IPS-15b (cell line): ENCODE data around the gene HOXC6.

ENCODE experiments used
- H3K27me3 ChIP-seq: one replicate; pipeline ENCODE4 v1.6.1; 2013; ENCODE audit warnings: low read length; ENCODE audit not compliant: control insufficient read depth, insufficient read depth
- H3K36me3 ChIP-seq: one replicate; pipeline ENCODE4 v1.6.1; 2013; ENCODE audit warnings: low read length; ENCODE audit not compliant: control insufficient read depth, insufficient read depth
- H3K4me1 ChIP-seq: one replicate; pipeline ENCODE4 v1.6.1; 2013; ENCODE audit warnings: mild to moderate bottlenecking, low read length; ENCODE audit not compliant: control insufficient read depth, insufficient read depth
- H3K4me3 ChIP-seq: one replicate; pipeline ENCODE4 v1.5.1; 2013; ENCODE audit warnings: low read depth, low read length
- H3K9ac ChIP-seq: one replicate; pipeline ENCODE4 v1.6.1; 2013; ENCODE audit warnings: low read depth, mild to moderate bottlenecking, low read length
- H3K9me3 ChIP-seq: one replicate; pipeline ENCODE4 v1.6.1; 2013; ENCODE audit warnings: mild to moderate bottlenecking, low read length; ENCODE audit not compliant: control insufficient read depth, insufficient read depth

HOXC6 gene

GRCh38 chr12:54054742-54055194 lies 26.5 kb downstream of the HOXC6 start:
- H3K4me1 ChIP-seq = peaks cover 18% of the 10 kb centered on the region
- H3K4me3 ChIP-seq = peak overlapping the region; percentile 8
- no peaks in the 10 kb centered on the region for H3K36me3 ChIP-seq
- H3K27me3 ChIP-seq = peaks cover 99% of the 10 kb centered on the region
- no peak overlapping the region for H3K9ac ChIP-seq
- H3K9me3 ChIP-seq = no peaks in the 10 kb centered on the region

- Histone ChIP-seq H3K4me3 (no peak overlapping the region), H3K4me1 (peaks cover 18% of the 10 kb centered on the region), H3K9me3 (no peaks in the 10 kb centered on the region), H3K36me3 (no peaks in the 10 kb centered on the region), H3K27me3 (peaks cover 99% of the 10 kb centered on the region), H3K9ac (no peak overlapping the region)
Observed at GRCh38 chr12:54055552-54055951, 27.3 kb downstream of the HOXC6 start.

GRCh38 chr12:54056110-54056509 lies 27.9 kb downstream of the HOXC6 start:
- Histone ChIP-seq H3K4me1 (peaks cover 20% of the 10 kb centered on the region), H3K27me3 (peaks cover 99% of the 10 kb centered on the region), H3K9me3 (no peaks in the 10 kb centered on the region), H3K36me3 (no peaks in the 10 kb centered on the region), H3K4me3 (no peak overlapping the region), H3K9ac (no peak overlapping the region)

DNA sequence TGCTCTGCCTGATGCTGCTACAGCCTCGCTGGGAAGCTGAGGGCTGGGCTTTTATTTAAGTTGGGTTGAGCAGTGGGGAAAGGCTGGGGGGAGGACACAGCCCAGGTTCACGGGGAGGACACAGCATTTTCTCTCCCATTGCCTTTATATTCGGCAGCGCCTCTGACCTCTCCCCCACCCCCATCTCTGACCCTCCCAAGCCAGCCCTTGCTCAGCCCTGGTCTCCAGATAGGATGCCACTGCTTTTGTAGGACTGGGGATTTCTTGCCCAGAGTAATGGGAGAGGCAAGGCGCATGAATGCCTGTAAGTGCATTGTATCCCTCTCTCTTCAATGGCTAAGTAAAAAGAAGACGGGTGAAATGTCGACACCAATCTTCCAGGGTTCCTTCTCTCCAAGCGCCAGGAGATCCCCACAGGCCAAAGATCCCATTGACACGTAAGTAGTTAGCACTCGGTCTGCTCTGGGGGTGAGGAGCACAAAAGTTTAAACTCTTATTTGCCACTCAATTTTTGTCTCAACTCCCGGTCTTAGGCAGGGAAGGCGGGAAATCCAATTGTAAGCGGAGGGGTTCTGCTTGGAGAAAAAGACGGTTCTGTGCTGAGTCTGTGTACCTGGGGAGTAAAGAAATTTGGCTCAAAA lies 30.0 kb downstream of the HOXC6 start:
- Histone ChIP-seq H3K4me3 (peak overlapping the region; percentile 3), H3K9ac (no peak overlapping the region), H3K27me3 (peaks cover 99% of the 10 kb centered on the region), H3K36me3 (no peaks in the 10 kb centered on the region), H3K9me3 (no peaks in the 10 kb centered on the region), H3K4me1 (peaks cover 20% of the 10 kb centered on the region)

DNA sequence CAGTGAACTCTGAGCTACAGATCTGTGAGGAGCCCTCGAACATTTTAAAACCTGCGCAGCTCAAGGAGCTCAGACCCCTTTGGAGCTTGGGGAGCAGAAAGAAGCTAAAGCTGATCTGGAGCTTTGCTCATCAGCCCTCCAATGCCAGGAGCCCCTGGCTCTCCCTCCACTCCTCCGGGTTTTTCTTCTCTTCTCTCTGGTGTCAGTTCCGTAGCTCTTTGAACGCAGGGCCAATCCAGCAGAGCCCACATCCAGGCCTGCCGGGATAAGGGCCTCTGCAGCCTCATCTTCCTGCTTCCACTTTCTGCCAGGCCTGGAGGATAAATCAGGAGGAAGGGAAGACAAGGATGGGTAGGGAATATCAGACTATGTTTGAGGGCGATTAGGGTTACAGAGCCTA lies 31.4 kb downstream of the HOXC6 start:
- no peaks in the 10 kb centered on the region for H3K9me3 ChIP-seq
- H3K9ac ChIP-seq = no peak overlapping the region
- peak overlapping the region; percentile 6 for H3K4me3 ChIP-seq
- H3K4me1 ChIP-seq = peaks cover 18% of the 10 kb centered on the region
- peaks cover 98% of the 10 kb centered on the region for H3K27me3 ChIP-seq
- H3K36me3 ChIP-seq = no peaks in the 10 kb centered on the region

DNA sequence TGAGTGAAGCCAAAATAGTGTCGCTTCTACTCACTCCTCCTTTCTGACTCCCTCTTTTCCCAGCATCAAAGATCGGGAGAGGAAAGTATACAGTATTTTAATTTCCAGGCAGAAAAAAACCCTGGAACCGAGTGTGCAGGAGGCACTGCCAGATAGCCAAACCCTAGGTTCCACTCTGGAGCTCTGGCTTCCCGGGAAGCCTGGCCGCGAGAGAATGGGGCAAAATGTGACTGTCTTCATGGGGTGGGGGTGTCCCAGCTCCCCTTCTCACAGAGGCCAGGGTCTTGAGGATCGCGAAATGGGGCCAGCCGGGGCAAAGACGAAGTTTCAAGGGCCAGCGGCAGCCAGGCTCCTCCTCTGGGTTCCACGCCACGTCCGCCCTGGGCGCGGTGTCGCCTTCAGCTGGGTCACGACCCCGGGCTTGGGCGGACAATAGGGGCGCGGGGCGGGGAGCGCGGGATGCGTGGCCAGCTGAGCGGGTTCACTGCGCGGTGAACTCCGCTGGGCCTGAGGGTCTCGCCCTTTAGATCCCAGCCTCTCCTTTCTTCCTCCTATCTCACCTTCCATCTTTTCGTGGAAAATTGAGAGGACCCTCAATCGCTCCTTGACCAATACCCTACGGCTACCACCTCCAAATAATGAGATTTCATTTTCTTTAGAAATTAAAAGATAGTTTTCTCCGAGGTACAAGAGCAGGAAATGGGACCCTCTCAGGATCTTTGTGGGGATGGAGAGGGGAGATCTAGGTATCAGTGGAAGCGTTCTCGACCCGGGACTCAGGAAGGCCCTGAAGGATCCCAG lies 32.1 kb downstream of the HOXC6 start:
- H3K27me3 ChIP-seq = peaks cover 99% of the 10 kb centered on the region
- H3K4me1 ChIP-seq = peaks cover 18% of the 10 kb centered on the region
- peak overlapping the region; percentile 6 for H3K4me3 ChIP-seq
- no peaks in the 10 kb centered on the region for H3K36me3 ChIP-seq
- no peak overlapping the region for H3K9ac ChIP-seq
- H3K9me3 ChIP-seq = no peaks in the 10 kb centered on the region

- Histone ChIP-seq H3K9ac (no peak overlapping the region), H3K9me3 (no peaks in the 10 kb centered on the region), H3K4me1 (peaks cover 12% of the 10 kb centered on the region), H3K27me3 (peaks cover 99% of the 10 kb centered on the region), H3K4me3 (peak overlapping the region; percentile 6), H3K36me3 (no peaks in the 10 kb centered on the region)
Observed at GRCh38 chr12:54060975-54061778, 32.9 kb downstream of the HOXC6 start.

GRCh38 chr12:54065677-54066076 lies 37.4 kb downstream of the HOXC6 start:
- Histone ChIP-seq H3K36me3 (no peaks in the 10 kb centered on the region), H3K9me3 (no peaks in the 10 kb centered on the region), H3K9ac (no peak overlapping the region), H3K4me3 (no peak overlapping the region), H3K27me3 (peaks cover 88% of the 10 kb centered on the region), H3K4me1 (peaks cover 1% of the 10 kb centered on the region)

- H3K9me3 ChIP-seq = no peaks in the 10 kb centered on the region
- no peak overlapping the region for H3K9ac ChIP-seq
- H3K27me3 ChIP-seq = peaks cover 88% of the 10 kb centered on the region
- no peaks in the 10 kb centered on the region for H3K4me1 ChIP-seq
- H3K4me3 ChIP-seq = no peak overlapping the region
- H3K36me3 ChIP-seq = no peaks in the 10 kb centered on the region
Observed at GRCh38 chr12:54066408-54066807, 38.2 kb downstream of the HOXC6 start.

DNA sequence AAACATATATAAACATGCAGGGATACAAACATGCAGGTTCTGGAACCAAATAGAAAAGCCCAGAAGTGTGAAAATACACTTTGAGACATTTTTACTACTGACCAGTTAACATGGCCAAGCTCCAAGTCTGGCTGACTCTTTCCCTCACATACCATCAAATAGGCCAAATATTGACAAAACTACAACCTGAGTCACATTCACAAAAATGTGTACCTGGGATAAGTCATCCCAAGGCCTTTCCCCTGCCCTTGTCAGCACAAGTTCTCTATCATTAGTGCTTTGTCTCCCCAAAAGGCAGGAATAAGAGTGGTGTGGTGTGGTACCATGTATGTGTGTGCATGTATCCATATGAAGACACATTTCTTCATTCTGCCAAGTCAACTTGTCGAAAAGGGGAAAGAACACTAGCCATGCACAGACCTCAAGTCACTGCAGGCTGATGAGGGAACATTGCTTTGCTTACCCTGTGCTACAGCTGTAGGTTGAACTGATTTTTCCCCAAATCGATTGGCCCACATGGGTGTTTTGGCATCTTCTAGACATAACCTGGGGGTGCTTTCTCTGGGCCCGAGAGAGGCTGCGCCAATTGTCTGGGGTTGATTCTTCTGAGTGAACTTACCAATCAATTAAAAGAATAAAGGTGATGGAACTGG lies 40.3 kb downstream of the HOXC6 start:
- no peaks in the 10 kb centered on the region for H3K4me1 ChIP-seq
- H3K27me3 ChIP-seq = peaks cover 88% of the 10 kb centered on the region
- H3K9me3 ChIP-seq = no peaks in the 10 kb centered on the region
- no peak overlapping the region for H3K4me3 ChIP-seq
- H3K36me3 ChIP-seq = no peaks in the 10 kb centered on the region
- H3K9ac ChIP-seq = no peak overlapping the region

DNA sequence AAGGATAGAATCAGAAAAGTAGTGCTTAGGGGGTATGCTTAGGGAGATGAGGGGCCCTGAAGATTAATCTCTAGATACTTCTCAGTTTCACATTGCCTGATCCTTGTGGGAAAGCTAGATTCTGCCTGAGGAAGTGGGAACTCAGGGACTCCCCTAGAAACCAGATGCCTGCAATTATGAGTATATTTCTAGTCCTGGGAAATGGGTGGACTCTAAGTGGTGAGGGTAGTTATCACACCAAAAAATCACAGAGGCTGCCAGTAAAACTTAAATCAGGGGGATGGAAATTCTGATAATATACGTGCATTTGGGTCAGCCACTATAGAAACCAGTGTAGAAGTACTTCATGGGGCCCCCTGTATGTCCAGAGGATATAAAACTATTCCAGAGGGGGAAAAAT lies 43.7 kb downstream of the HOXC6 start:
- H3K27me3 ChIP-seq = peaks cover 78% of the 10 kb centered on the region
- H3K36me3 ChIP-seq = no peaks in the 10 kb centered on the region
- H3K4me1 ChIP-seq = peaks cover 3% of the 10 kb centered on the region
- H3K4me3 ChIP-seq = no peak overlapping the region
- H3K9me3 ChIP-seq = no peaks in the 10 kb centered on the region
- H3K9ac ChIP-seq = no peak overlapping the region
